HCT116 (cell line): ENCODE measurements around the gene CDYL2. TPM values are rescaled to one million over a fixed set of nuclear protein-coding genes. Genes with fewer than 3 reads are reported as not detected.

Source experiments
- ATAC-seq: fragments of 200-7000 bp; cut with Tn5 transposase; 2 replicates; pipeline ENCODE4 v1.9.1; 2020; ENCODE audit warnings: mild to moderate bottlenecking, moderate library complexity
- BruUV-seq: library from RNA; stranded (reverse); fragments of 400-500 nt; replicated peaks from 2 replicates; lab custom pipeline; 2021; lab: Mats Ljungman, UMichigan
- CTCF ChIA-PET: fragments of 300-600 bp; sonication (Branson Sonifier 250); formaldehyde crosslinking; loops from one replicate; lab custom pipeline; 2021; ENCODE audit warnings: antibody characterized with exemption; lab: Charles Lee
- POLR2A ChIA-PET: fragments of 300-600, 350-600 bp; sonication (Branson Sonifier 250); formaldehyde crosslinking; loops from one replicate; lab custom pipeline; 2021; ENCODE audit warnings: antibody characterized with exemption; lab: Charles Lee
- RAD21 ChIA-PET, 2 experiments: fragments of 300-600 bp; sonication (Branson Sonifier 250); formaldehyde crosslinking; loops; one replicate each; lab custom pipeline; 2023; ENCODE audit warnings: low total read pairs in 2 of 2; ENCODE audit not compliant: uncharacterized antibody in 2 of 2, unreplicated experiment in 2 of 2, low non-redundant PET in 1 of 2; lab: Charles Lee
- DNase-seq: peaks from one replicate; pipeline ENCODE4 v3.0.0-alpha.2; 2010; ENCODE audit warnings: low read depth, low spot score
- H2AFZ ChIP-seq: fragments of 200-600 bp; shearing (Covaris generic), sonication (generic); 2 replicates; pipeline ENCODE4 v1.6.1; 2017; ENCODE audit warnings: low read depth, mixed run types, mixed read lengths, antibody characterized with exemption, low read length; ENCODE audit not compliant: poor library complexity, severe bottlenecking
- H3K27ac ChIP-seq: 2 replicates; pipeline ENCODE4 v1.5.1; 2012; ENCODE audit warnings: low read depth, low read length
- H3K27me3 ChIP-seq: fragments of 200-600 bp; sonication (generic); 2 replicates; pipeline ENCODE4 v1.6.1; 2016; ENCODE audit warnings: mixed run types, low read length, mixed read lengths; ENCODE audit not compliant: insufficient read depth
- H3K36me3 ChIP-seq, 2 experiments: fragments of 200-500 bp in 1 of 2; fragments of 200-600 bp in 1 of 2; sonication (Bioruptor generic) in 1 of 2; sonication (generic) in 1 of 2; 2 replicates each; pipeline versions ENCODE4 v1.5.1 to v1.6.1; 2014 to 2016; ENCODE audit warnings: low read length in 2 of 2, inconsistent platforms in 1 of 2, mixed read lengths in 1 of 2, mixed run types in 1 of 2; ENCODE audit not compliant: insufficient read depth in 2 of 2, control insufficient read depth in 1 of 2
- H3K4me1 ChIP-seq, 2 experiments: fragments of 200-600 bp in 1 of 2; sonication (generic) in 1 of 2; 2 replicates each; pipeline versions ENCODE4 v1.5.1 to v1.6.1; 2012 to 2017; ENCODE audit warnings: low read length in 2 of 2, inconsistent platforms in 1 of 2, mild to moderate bottlenecking in 1 of 2, mixed read lengths in 1 of 2, mixed run types in 1 of 2, moderate library complexity in 1 of 2; ENCODE audit not compliant: insufficient read depth in 2 of 2, control insufficient read depth in 1 of 2
- H3K4me2 ChIP-seq: fragments of 200-600 bp; sonication (generic); 2 replicates; pipeline ENCODE4 v1.6.1; 2017; ENCODE audit warnings: mixed run types, low read length, mixed read lengths
- H3K4me3 ChIP-seq, 2 experiments: fragments of 200-600 bp in 1 of 2; sonication (generic) in 1 of 2; replicated peaks in 1 of 2; 2 replicates each; pipeline ENCODE4 v1.5.1; 2011 to 2016; ENCODE audit warnings: low read length in 2 of 2, control low read depth in 1 of 2, low read depth in 1 of 2, mild to moderate bottlenecking in 1 of 2, mixed read lengths in 1 of 2, mixed run types in 1 of 2
- H3K79me2 ChIP-seq: fragments of 200-600 bp; sonication (generic); 2 replicates; pipeline ENCODE4 v1.6.1; 2017; ENCODE audit warnings: mild to moderate bottlenecking, mixed run types, low read length, moderate library complexity, mixed read lengths; ENCODE audit not compliant: insufficient read depth
- H3K9ac ChIP-seq: fragments of 200-600 bp; sonication (generic); 2 replicates; pipeline ENCODE4 v1.6.1; 2016; ENCODE audit warnings: low read length, mixed read lengths
- H3K9me2 ChIP-seq: fragments of 200-600 bp; sonication (generic), shearing (Covaris generic); 2 replicates; pipeline ENCODE4 v1.6.1; 2017; ENCODE audit warnings: mixed run types, mild to moderate bottlenecking, moderate library complexity; ENCODE audit not compliant: insufficient read depth
- H3K9me3 ChIP-seq, 2 experiments: fragments of 200-500 bp in 1 of 2; fragments of 200-600 bp in 1 of 2; sonication (Bioruptor generic) in 1 of 2; sonication (generic) in 1 of 2; 2 replicates each; pipeline ENCODE4 v1.6.1; 2014 to 2017; ENCODE audit warnings: low read length in 2 of 2, mixed read lengths in 2 of 2, inconsistent platforms in 1 of 2, low read depth in 1 of 2, mild to moderate bottlenecking in 1 of 2, mixed run types in 1 of 2, moderate library complexity in 1 of 2; ENCODE audit not compliant: control insufficient read depth in 1 of 2, insufficient read depth in 1 of 2
- H4K20me1 ChIP-seq: fragments of 200-600 bp; sonication (generic), shearing (Covaris generic); 2 replicates; pipeline ENCODE4 v1.6.1; 2017; ENCODE audit warnings: mixed run types, mild to moderate bottlenecking, moderate library complexity; ENCODE audit not compliant: insufficient read depth
- CBX3 ChIP-seq: IDR thresholded peaks from 2 replicates; pipeline ENCODE4 v1.6.1; 2012; ENCODE audit warnings: low read depth
- CEBPB ChIP-seq: IDR thresholded peaks from 2 replicates; pipeline ENCODE4 v1.6.1; 2012; ENCODE audit warnings: low read depth
- EGR1 ChIP-seq: IDR thresholded peaks from 2 replicates; pipeline ENCODE4 v1.6.1; 2012; ENCODE audit warnings: low read depth
- ELF1 ChIP-seq: IDR thresholded peaks from 2 replicates; pipeline ENCODE4 v1.6.1; 2012; ENCODE audit warnings: low read depth, borderline replicate concordance
- EZH2 ChIP-seq: fragments of 200-600 bp; sonication (generic); IDR thresholded peaks from 2 replicates; pipeline ENCODE4 v1.6.1; 2017; ENCODE audit warnings: antibody characterized with exemption, mixed run types
- POLR2AphosphoS5 ChIP-seq: IDR thresholded peaks from 2 replicates; pipeline ENCODE4 v1.6.1; 2011; ENCODE audit warnings: mild to moderate bottlenecking, low read depth, low read length, moderate library complexity
- RAD21 ChIP-seq: IDR thresholded peaks from 2 replicates; pipeline ENCODE4 v1.6.1; 2012; ENCODE audit warnings: low read depth, mild to moderate bottlenecking
- REST ChIP-seq: IDR thresholded peaks from 2 replicates; pipeline ENCODE4 v1.6.1; 2012; ENCODE audit warnings: low read depth
- SP1 ChIP-seq: IDR thresholded peaks from 2 replicates; pipeline ENCODE4 v1.6.1; 2012; ENCODE audit warnings: low read depth
- SRF ChIP-seq: IDR thresholded peaks from 2 replicates; pipeline ENCODE4 v1.6.1; 2012; ENCODE audit warnings: low read depth
- TCF7L2 ChIP-seq: IDR thresholded peaks from 2 replicates; pipeline ENCODE4 v1.7.0; 2011; ENCODE audit warnings: borderline replicate concordance, inconsistent platforms; ENCODE audit not compliant: insufficient read depth, insufficient read length; ENCODE audit errors: extremely low read depth
- ZBTB33 ChIP-seq: IDR thresholded peaks from 2 replicates; pipeline ENCODE4 v1.6.1; 2011; ENCODE audit warnings: mild to moderate bottlenecking, low read length, moderate library complexity; ENCODE audit not compliant: insufficient replicate concordance; ENCODE audit errors: extremely low read depth
- ZFX ChIP-seq: fragments of 450-650 bp; IDR thresholded peaks from 2 replicates; pipeline ENCODE4 v1.6.1; 2017
- intact Hi-C: fragments of 100-400 bp; cut with micrococcal nuclease; formaldehyde crosslinking; loops from 2 replicates; pipeline ENCODE4 v1.10.0; 2022
- total RNA-seq: library from RNA; stranded (reverse); gene quantifications from one replicate; pipeline ENCODE4 v1.2.1, GENCODE V29; 2021; ENCODE audit not compliant: unreplicated experiment

The CDYL2 gene
- total RNA-seq, 1 experiment from 2014 or later = 0.10 TPM

DNA sequence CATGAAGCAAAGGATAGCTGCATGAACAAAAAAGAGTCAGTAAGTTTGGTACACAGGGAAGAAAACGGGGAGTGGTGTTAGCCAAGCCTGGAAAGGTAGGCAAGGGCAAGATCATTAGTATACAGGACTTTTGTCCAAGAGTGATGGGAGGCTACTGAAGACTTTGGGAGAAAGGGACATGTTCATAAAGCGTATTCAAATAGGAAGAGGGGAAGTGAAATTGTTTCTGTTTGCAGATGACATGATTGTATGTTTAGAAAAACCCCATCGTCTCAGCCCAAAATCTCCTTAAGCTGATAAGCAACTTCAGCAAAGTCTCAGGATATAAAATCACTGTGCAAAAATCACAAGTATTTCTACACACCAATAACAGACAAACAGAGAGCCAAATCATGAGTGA lies 19.4 kb downstream of the CDYL2 start:
- no peak for DNase-seq

More for the DNA sequence above, 19.4 kb downstream of the CDYL2 start:
- Histone ChIP-seq H3K36me3 (no peaks in the 10 kb centered on the region), H2AFZ (no peak overlapping the region), H3K27me3 (no peaks in the 10 kb centered on the region), H3K4me2 (no peak overlapping the region), H3K9me3 (no peaks in the 10 kb centered on the region), H3K4me1 (no peaks in the 10 kb centered on the region), H3K9me2 (no peaks in the 10 kb centered on the region), H4K20me1 (no peaks in the 10 kb centered on the region), H3K79me2 (no peaks in the 10 kb centered on the region), H3K4me3 (no peak overlapping the region), H3K9ac (no peak overlapping the region), H3K27ac (no peak overlapping the region)
- TF ChIP-seq ELF1 (no peak), ZBTB33 (no peak), SRF (no peak), RAD21 (no peak), POLR2AphosphoS5 (no peak), EZH2 (no peak), ZFX (no peak), CBX3 (no peak), TCF7L2 (no peak), REST (no peak), CEBPB (no peak), SP1 (no peak), EGR1 (no peak)
- ChIA-PET RAD21 (no interaction called here), POLR2A (no interaction called here), CTCF (no interaction called here)
- intact Hi-C loops = no loop called here
- BruUV-seq = no TSS peak
- no peak for ATAC-seq
